ENCODE results near the gene PTGER3.

DNA sequence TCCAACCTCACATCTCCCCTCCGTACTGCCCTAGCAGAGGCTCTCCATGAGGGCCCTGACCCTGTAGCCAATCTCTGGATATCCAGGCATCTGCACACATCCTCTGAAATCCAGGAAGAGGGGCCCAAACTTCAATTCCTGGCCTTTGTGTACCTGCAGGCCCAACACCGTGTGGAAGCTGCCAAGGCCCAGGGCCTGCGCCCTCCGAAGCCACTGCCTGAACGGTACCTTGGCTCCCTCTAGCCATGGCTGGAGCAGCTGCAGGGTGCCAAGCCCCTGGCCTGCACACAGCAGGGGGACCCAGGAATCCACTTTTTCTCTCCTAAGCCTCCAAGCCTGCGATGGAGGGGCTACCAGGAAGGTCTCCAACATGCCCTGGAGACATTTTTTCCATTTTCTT, 84.2 kb downstream of the PTGER3 start:
- TF ChIP-seq POLR2AphosphoS5 (IDR thresholded peaks at IDR 0.05; ENCODE audit: low read length) (no peak), BHLHE40 (IDR thresholded peaks at IDR 0.05; ENCODE audit: borderline replicate concordance in 1 of 2, low read depth in 2 of 2, low read length in 1 of 2) (no peak), POLR2A (IDR thresholded peaks at IDR 0.05; ENCODE audit: low read depth, low read length) (no peak), ESRRA (IDR thresholded peaks at IDR 0.05; ENCODE audit: low read length) (no peak), ZSCAN29 (IDR thresholded peaks at IDR 0.05) (no peak), RAD21 (IDR thresholded peaks at IDR 0.05; ENCODE audit: insufficient read depth, low read depth, low read length) (no peak)
- TF ChIP-seq, protein P1, sequence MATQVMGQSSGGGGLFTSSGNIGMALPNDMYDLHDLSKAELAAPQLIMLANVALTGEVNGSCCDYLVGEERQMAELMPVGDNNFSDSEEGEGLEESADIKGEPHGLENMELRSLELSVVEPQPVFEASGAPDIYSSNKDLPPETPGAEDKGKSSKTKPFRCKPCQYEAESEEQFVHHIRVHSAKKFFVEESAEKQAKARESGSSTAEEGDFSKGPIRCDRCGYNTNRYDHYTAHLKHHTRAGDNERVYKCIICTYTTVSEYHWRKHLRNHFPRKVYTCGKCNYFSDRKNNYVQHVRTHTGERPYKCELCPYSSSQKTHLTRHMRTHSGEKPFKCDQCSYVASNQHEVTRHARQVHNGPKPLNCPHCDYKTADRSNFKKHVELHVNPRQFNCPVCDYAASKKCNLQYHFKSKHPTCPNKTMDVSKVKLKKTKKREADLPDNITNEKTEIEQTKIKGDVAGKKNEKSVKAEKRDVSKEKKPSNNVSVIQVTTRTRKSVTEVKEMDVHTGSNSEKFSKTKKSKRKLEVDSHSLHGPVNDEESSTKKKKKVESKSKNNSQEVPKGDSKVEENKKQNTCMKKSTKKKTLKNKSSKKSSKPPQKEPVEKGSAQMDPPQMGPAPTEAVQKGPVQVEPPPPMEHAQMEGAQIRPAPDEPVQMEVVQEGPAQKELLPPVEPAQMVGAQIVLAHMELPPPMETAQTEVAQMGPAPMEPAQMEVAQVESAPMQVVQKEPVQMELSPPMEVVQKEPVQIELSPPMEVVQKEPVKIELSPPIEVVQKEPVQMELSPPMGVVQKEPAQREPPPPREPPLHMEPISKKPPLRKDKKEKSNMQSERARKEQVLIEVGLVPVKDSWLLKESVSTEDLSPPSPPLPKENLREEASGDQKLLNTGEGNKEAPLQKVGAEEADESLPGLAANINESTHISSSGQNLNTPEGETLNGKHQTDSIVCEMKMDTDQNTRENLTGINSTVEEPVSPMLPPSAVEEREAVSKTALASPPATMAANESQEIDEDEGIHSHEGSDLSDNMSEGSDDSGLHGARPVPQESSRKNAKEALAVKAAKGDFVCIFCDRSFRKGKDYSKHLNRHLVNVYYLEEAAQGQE (IDR thresholded peaks at IDR 0.05; ENCODE audit: low read depth, low read length), result no peak

All from GM12878 (cell line).